ENCODE measurements around the gene LRPAP1. TPM values are rescaled to one million over a fixed set of nuclear protein-coding genes. Genes with fewer than 3 reads are reported as not detected.

Gene LRPAP1
- total and polyA plus RNA-seq, 2 donors, result 52.5 to 67.7 TPM

DNA sequence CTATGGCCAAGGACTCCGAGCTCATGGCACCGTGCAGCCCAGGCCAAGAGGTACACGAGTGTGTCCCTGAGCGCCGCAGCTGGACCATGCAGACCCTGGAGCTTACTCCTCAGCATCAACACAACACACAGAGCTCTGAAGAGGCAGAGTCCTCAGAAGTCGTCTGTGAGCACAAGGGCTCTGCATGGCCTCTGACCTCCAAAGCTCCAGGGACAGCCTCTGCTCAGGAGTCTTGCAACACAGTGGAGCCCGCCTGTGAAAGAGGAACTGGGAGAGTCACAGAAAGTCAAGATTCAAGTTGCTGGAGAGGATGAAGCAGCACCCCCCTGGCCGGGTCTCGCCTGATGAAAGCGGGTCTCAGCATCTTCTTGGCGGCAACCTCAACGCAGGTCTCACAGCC is 2.9 kb downstream of the LRPAP1 start:
- H3K27me3 ChIP-seq (ENCODE audit: control insufficient read depth in 2 of 2, insufficient read depth in 1 of 2, low read length in 1 of 2), result peaks cover 2 to 18% of the 10 kb centered on the region in 2 donors
- 96% methylated on average over 12 of the region's 12 CpGs for WGBS
- H3K36me3 ChIP-seq (ENCODE audit: control insufficient read depth in 2 of 2, insufficient read depth in 2 of 2, low read length in 1 of 2), result peaks cover 13 to 28% of the 10 kb centered on the region in 2 donors
- peaks cover 20% of the 10 kb centered on the region in 2 donors for H3K4me1 ChIP-seq (ENCODE audit: control insufficient read depth in 2 of 2, insufficient read depth in 2 of 2, low read length in 2 of 2)
- DNase-seq (ENCODE audit: low read depth in 6 of 9, low spot score in 9 of 9), result no peak
- no peaks in the 10 kb centered on the region for H3K9me3 ChIP-seq (ENCODE audit: control insufficient read depth in 2 of 2, insufficient read depth in 1 of 2, low read length in 1 of 2)
- no peak overlapping the region for H3K27ac ChIP-seq (ENCODE audit: low read depth in 1 of 2, low read length in 1 of 2)
- H3K4me3 ChIP-seq (ENCODE audit: low read length in 2 of 2), result no peak overlapping the region

- H3K27ac ChIP-seq (ENCODE audit: low read depth in 1 of 2, low read length in 1 of 2), result no peak overlapping the region
- H3K36me3 ChIP-seq (ENCODE audit: control insufficient read depth in 2 of 2, insufficient read depth in 2 of 2, low read length in 1 of 2), result peaks cover 23 to 39% of the 10 kb centered on the region in 2 donors
- H3K4me3 ChIP-seq (ENCODE audit: low read length in 2 of 2), result no peak overlapping the region
- peaks cover 0 to 8% of the 10 kb centered on the region in 2 donors for H3K27me3 ChIP-seq (ENCODE audit: control insufficient read depth in 2 of 2, insufficient read depth in 1 of 2, low read length in 1 of 2)
- DNase-seq (ENCODE audit: low read depth in 6 of 9, low spot score in 9 of 9), result no peak
- H3K9me3 ChIP-seq (ENCODE audit: control insufficient read depth in 2 of 2, insufficient read depth in 1 of 2, low read length in 1 of 2), result no peaks in the 10 kb centered on the region
- 97% methylated on average over 27 of the region's 27 CpGs for WGBS
- H3K4me1 ChIP-seq (ENCODE audit: control insufficient read depth in 2 of 2, insufficient read depth in 2 of 2, low read length in 2 of 2), result peaks cover 20% of the 10 kb centered on the region in 2 donors
Measured at GRCh38 chr4:3527914-3528876, 4.0 kb downstream of the LRPAP1 start.

DNA sequence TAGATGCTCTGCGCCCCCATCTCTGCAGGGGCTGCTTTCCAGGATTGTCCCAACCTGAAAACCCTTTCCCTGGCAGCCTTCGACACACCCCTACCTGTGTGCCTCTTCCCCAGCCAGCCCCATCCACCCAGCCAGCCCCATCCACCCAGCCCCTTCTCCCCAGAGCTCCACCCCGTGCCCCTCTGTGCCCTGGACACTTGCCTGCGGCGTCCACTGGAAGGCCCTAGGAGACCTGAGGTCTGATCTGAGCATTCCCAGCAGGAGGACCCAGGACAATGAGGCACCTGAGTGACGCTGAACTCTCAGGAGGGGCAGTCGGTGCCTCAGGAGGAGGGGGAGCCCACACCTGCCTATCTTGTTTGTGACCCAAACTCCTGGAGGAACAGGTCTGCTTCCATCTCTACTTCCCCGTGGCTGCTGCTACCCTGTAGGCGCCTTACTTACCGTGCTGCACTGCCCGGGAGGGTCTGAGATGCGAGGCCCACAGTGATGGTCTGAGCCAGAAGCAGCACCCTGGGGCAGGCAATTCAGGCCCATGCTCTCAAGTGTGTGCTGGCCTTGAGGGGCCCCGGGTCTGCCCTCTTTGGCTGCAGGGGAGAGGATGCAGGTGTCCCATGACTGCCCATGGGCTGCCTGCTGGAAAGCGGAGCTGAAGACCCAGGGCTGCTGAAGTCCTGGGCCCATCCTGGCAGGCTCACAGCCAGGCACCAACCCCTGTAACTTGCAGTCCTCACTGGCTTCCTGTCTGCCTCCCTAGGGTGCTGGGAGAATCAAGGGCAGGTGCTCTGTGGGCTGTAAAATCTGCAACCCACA is 4.9 kb downstream of the LRPAP1 start:
- Histone ChIP-seq H3K4me3 (ENCODE audit: low read length in 2 of 2) (no peak overlapping the region), H3K27me3 (ENCODE audit: control insufficient read depth in 2 of 2, insufficient read depth in 1 of 2, low read length in 1 of 2) (no peaks in the 10 kb centered on the region), H3K27ac (ENCODE audit: low read depth in 1 of 2, low read length in 1 of 2) (no peak overlapping the region), H3K9me3 (ENCODE audit: control insufficient read depth in 2 of 2, insufficient read depth in 1 of 2, low read length in 1 of 2) (no peaks in the 10 kb centered on the region), H3K4me1 (ENCODE audit: control insufficient read depth in 2 of 2, insufficient read depth in 2 of 2, low read length in 2 of 2) (peaks cover 16% of the 10 kb centered on the region in 2 donors), H3K36me3 (ENCODE audit: control insufficient read depth in 2 of 2, insufficient read depth in 2 of 2, low read length in 1 of 2) (peaks cover 26 to 48% of the 10 kb centered on the region in 2 donors)
- DNase-seq (ENCODE audit: low read depth in 6 of 9, low spot score in 9 of 9), result no peak
- 96% methylated on average over 14 of the region's 14 CpGs for WGBS

DNA sequence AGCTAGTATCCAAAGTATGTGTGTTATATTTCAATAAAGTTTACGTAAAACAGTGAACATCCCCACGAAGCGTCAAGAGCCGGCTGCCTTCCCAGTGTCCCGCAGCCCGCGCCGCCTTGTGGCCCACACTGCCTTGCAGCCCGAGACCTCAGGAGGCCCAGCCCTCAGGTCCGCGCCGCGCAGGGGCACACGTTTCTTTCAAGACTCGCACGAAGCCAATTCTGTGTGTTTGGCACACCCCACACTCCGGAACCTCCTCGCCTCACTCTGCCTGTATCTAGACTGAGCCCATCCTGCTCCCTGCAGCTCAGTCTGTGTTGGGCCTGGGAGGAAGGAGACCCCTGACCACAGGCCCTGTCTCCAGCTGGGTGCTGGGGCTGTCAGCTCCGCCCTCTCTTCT is 5.8 kb downstream of the LRPAP1 start:
- no peak overlapping the region for H3K4me3 ChIP-seq (ENCODE audit: low read length in 2 of 2)
- 97% methylated on average over 19 of the region's 19 CpGs for WGBS
- peaks cover 33 to 56% of the 10 kb centered on the region in 2 donors for H3K36me3 ChIP-seq (ENCODE audit: control insufficient read depth in 2 of 2, insufficient read depth in 2 of 2, low read length in 1 of 2)
- H3K27me3 ChIP-seq (ENCODE audit: control insufficient read depth in 2 of 2, insufficient read depth in 1 of 2, low read length in 1 of 2), result no peaks in the 10 kb centered on the region
- no peak overlapping the region for H3K27ac ChIP-seq (ENCODE audit: low read depth in 1 of 2, low read length in 1 of 2)
- no peak for DNase-seq (ENCODE audit: low read depth in 6 of 9, low spot score in 9 of 9)
- peaks cover 12 to 13% of the 10 kb centered on the region in 2 donors for H3K4me1 ChIP-seq (ENCODE audit: control insufficient read depth in 2 of 2, insufficient read depth in 2 of 2, low read length in 2 of 2)
- H3K9me3 ChIP-seq (ENCODE audit: control insufficient read depth in 2 of 2, insufficient read depth in 1 of 2, low read length in 1 of 2), result no peaks in the 10 kb centered on the region

- DNase-seq (ENCODE audit: low read depth in 6 of 9, low spot score in 9 of 9), result no peak
- H3K4me1 ChIP-seq (ENCODE audit: control insufficient read depth in 2 of 2, insufficient read depth in 2 of 2, low read length in 2 of 2), result peaks cover 5 to 7% of the 10 kb centered on the region in 2 donors
- no peaks in the 10 kb centered on the region for H3K27me3 ChIP-seq (ENCODE audit: control insufficient read depth in 2 of 2, insufficient read depth in 1 of 2, low read length in 1 of 2)
- H3K4me3 ChIP-seq (ENCODE audit: low read length in 2 of 2), result no peak overlapping the region
- no peaks in the 10 kb centered on the region for H3K9me3 ChIP-seq (ENCODE audit: control insufficient read depth in 2 of 2, insufficient read depth in 1 of 2, low read length in 1 of 2)
- H3K27ac ChIP-seq (ENCODE audit: low read depth in 1 of 2, low read length in 1 of 2), result no peak overlapping the region
- whole genome bisulfite sequencing, result 97% methylated on average over 33 of the region's 33 CpGs
- peaks cover 40 to 63% of the 10 kb centered on the region in 2 donors for H3K36me3 ChIP-seq (ENCODE audit: control insufficient read depth in 2 of 2, insufficient read depth in 2 of 2, low read length in 1 of 2)
Measured at GRCh38 chr4:3525532-3526430, 6.4 kb downstream of the LRPAP1 start.

- Histone ChIP-seq H3K4me1 (ENCODE audit: control insufficient read depth in 2 of 2, insufficient read depth in 2 of 2, low read length in 2 of 2) (no peaks in the 10 kb centered on the region), H3K36me3 (ENCODE audit: control insufficient read depth in 2 of 2, insufficient read depth in 2 of 2, low read length in 1 of 2) (peaks cover 47 to 72% of the 10 kb centered on the region in 2 donors), H3K27ac (ENCODE audit: low read depth in 1 of 2, low read length in 1 of 2) (no peak overlapping the region), H3K27me3 (ENCODE audit: control insufficient read depth in 2 of 2, insufficient read depth in 1 of 2, low read length in 1 of 2) (no peaks in the 10 kb centered on the region), H3K4me3 (ENCODE audit: low read length in 2 of 2) (no peak overlapping the region), H3K9me3 (ENCODE audit: control insufficient read depth in 2 of 2, insufficient read depth in 1 of 2, low read length in 1 of 2) (no peaks in the 10 kb centered on the region)
- DNase-seq (ENCODE audit: low read depth in 6 of 9, low spot score in 9 of 9), result no peak
- 96% methylated on average over 19 of the region's 19 CpGs for WGBS
Measured at GRCh38 chr4:3524920-3525319, 7.3 kb downstream of the LRPAP1 start.

DNA sequence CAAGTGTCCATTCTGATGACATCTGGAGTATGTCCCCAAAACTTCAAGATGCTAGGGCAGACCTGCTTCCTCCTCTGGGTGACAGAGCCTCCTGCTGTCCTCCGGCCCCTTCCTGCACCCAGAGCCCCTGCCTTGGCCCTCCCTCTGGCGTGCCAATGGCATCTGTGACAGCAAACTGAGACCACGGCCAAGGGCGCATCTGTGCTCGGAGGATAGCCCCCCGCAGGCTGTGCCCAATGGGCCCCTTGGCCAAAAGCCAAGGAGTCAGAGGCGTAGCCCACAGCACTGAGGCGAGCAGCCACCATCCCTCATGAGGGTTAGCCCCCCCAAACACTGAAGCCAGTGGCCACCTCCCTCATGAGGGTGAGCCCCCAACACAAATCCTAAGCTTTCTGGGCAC is 7.9 kb downstream of the LRPAP1 start:
- Histone ChIP-seq H3K4me3 (ENCODE audit: low read length in 2 of 2) (no peak overlapping the region), H3K4me1 (ENCODE audit: control insufficient read depth in 2 of 2, insufficient read depth in 2 of 2, low read length in 2 of 2) (no peaks in the 10 kb centered on the region), H3K27me3 (ENCODE audit: control insufficient read depth in 2 of 2, insufficient read depth in 1 of 2, low read length in 1 of 2) (no peaks in the 10 kb centered on the region), H3K36me3 (ENCODE audit: control insufficient read depth in 2 of 2, insufficient read depth in 2 of 2, low read length in 1 of 2) (peaks cover 53 to 75% of the 10 kb centered on the region in 2 donors), H3K27ac (ENCODE audit: low read depth in 1 of 2, low read length in 1 of 2) (no peak overlapping the region), H3K9me3 (ENCODE audit: control insufficient read depth in 2 of 2, insufficient read depth in 1 of 2, low read length in 1 of 2) (no peaks in the 10 kb centered on the region)
- DNase-seq (ENCODE audit: low read depth in 6 of 9, low spot score in 9 of 9), result no peak
- WGBS, result 96% methylated on average over 8 of the region's 8 CpGs

- H3K27me3 ChIP-seq (ENCODE audit: control insufficient read depth in 2 of 2, insufficient read depth in 1 of 2, low read length in 1 of 2), result no peaks in the 10 kb centered on the region
- 97% methylated on average over 24 of the region's 24 CpGs for WGBS
- no peak overlapping the region for H3K27ac ChIP-seq (ENCODE audit: low read depth in 1 of 2, low read length in 1 of 2)
- DNase-seq (ENCODE audit: low read depth in 6 of 9, low spot score in 9 of 9), result no peak
- H3K9me3 ChIP-seq (ENCODE audit: control insufficient read depth in 2 of 2, insufficient read depth in 1 of 2, low read length in 1 of 2), result no peaks in the 10 kb centered on the region
- no peaks in the 10 kb centered on the region for H3K4me1 ChIP-seq (ENCODE audit: control insufficient read depth in 2 of 2, insufficient read depth in 2 of 2, low read length in 2 of 2)
- H3K36me3 ChIP-seq (ENCODE audit: control insufficient read depth in 2 of 2, insufficient read depth in 2 of 2, low read length in 1 of 2), result peaks cover 56 to 77% of the 10 kb centered on the region in 2 donors
- H3K4me3 ChIP-seq (ENCODE audit: low read length in 2 of 2), result no peak overlapping the region
Measured at GRCh38 chr4:3523628-3524221, 8.5 kb downstream of the LRPAP1 start.

Measured in thymus (tissue), 11 donors.